ENCODE measurements around the gene ABHD17A. TPM values are rescaled to one million over a fixed set of nuclear protein-coding genes. Genes with fewer than 3 reads are reported as not detected.
A peak's percentile ranks its signal among the peaks of the same experiment; 100 is the strongest.

ABHD17A gene
- total and polyA plus RNA-seq, 9 of the 15 experiments (the other 6 are each of a cell fraction or from before 2014, with no cell fraction given), result 0.04 to 135 (median 21.8) TPM; not detected in 1

DNA sequence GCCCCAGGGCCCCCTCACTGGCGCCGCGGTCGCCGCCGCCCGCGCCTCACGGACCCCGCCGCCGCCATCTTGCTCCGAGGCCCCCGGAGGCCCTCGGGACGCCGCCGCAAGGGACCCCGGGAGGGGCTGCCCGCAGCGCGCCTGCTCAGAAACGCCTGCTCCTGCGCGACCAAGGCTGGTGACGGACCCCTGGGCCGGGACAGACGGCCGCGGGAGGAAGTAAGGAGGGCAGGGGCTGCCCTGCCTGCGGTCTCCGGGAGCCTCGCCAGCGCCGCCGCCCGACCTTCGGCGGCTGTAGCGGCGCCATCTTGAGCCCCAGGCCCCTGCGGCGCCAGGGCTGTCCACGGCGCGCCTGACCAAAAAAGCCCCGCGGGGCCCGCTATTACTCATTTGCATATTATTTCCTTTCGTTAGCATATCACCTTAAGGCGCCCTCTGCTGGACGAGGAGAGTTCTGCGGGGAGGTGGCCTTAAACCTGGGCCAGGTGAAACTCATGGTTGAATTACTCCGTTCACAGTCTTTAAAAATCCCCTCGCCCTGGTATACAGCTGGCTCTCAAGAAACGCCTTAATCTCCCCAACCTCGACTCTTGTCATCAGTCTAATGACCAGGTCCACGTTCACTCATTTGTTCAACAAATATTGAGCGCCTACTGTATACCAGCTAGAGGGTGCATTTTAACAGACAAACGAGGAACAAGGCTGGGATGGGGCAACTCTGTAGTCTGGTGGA lies 36.7 kb downstream of the ABHD17A start, which contains the start of gene REXO1 (continued):
- TF ChIP-seq, protein P1, sequence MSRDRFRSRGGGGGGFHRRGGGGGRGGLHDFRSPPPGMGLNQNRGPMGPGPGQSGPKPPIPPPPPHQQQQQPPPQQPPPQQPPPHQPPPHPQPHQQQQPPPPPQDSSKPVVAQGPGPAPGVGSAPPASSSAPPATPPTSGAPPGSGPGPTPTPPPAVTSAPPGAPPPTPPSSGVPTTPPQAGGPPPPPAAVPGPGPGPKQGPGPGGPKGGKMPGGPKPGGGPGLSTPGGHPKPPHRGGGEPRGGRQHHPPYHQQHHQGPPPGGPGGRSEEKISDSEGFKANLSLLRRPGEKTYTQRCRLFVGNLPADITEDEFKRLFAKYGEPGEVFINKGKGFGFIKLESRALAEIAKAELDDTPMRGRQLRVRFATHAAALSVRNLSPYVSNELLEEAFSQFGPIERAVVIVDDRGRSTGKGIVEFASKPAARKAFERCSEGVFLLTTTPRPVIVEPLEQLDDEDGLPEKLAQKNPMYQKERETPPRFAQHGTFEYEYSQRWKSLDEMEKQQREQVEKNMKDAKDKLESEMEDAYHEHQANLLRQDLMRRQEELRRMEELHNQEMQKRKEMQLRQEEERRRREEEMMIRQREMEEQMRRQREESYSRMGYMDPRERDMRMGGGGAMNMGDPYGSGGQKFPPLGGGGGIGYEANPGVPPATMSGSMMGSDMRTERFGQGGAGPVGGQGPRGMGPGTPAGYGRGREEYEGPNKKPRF (IDR thresholded peaks at IDR 0.05; ENCODE audit: low read depth, low read length), result no peak
- TF ChIP-seq SREBF2 (CRISPR knock-in tag; IDR thresholded peaks at IDR 0.05) (no peak), NFXL1 (CRISPR knock-in tag; IDR thresholded peaks at IDR 0.05) (no peak), NCOA2 (IDR thresholded peaks at IDR 0.05; ENCODE audit: partially characterized antibody in 2 of 2) (peak in 1 of 2 experiments; percentile 97), DLX4 (CRISPR knock-in tag; IDR thresholded peaks at IDR 0.05) (no peak), FOSL1 (tag; conservative IDR thresholded peaks at IDR 0.05) (peak; percentile 57; the same call in 1 of the 2 replicates), KAT7 (CRISPR knock-in tag; IDR thresholded peaks at IDR 0.05; ENCODE audit: borderline replicate concordance) (no peak; the same call in 1 of the 2 replicates), ZNF274 (IDR thresholded peaks at IDR 0.05; ENCODE audit: borderline replicate concordance, low read depth, low read length) (no peak), TSHZ1 (CRISPR knock-in tag; IDR thresholded peaks at IDR 0.05) (no peak), ZSCAN32 (CRISPR knock-in tag; IDR thresholded peaks at IDR 0.05) (no peak), KLF13 (tag; IDR thresholded peaks at IDR 0.05; ENCODE audit: borderline replicate concordance, low read depth) (no peak), MTF1 (CRISPR knock-in tag; IDR thresholded peaks at IDR 0.05; ENCODE audit: borderline replicate concordance) (no peak), HMG20B (CRISPR knock-in tag; IDR thresholded peaks at IDR 0.05) (no peak), THAP7 (CRISPR knock-in tag; IDR thresholded peaks at IDR 0.05) (no peak)

All from K562 (cell line).